K562 (cell line): ENCODE measurements around the gene FEN1.

Source experiments
- ETV6 ChIP-seq, 3 experiments: fragments of 150-350 bp in 1 of 3; sonication (generic) in 1 of 3; formaldehyde crosslinking in 1 of 3; IDR thresholded peaks; 2 replicates each; pipeline versions ENCODE4 v1.6.1 to v1.8.0; 2014 to 2022; ENCODE audit warnings: borderline replicate concordance in 2 of 3, low read depth in 2 of 3, antibody characterized with exemption in 1 of 3, low read length in 1 of 3, mild to moderate bottlenecking in 1 of 3, missing genetic modification reagents in 1 of 3
- HOXB6 ChIP-seq: fragments of 250-450 bp; sonication (Bioruptor Pico); IDR thresholded peaks from 2 replicates; pipeline ENCODE4 v1.5.1; 2022; ENCODE audit warnings: mild to moderate bottlenecking, borderline replicate concordance
- MLX ChIP-seq, 2 experiments: fragments of 450-650 bp in 1 of 2; sonication (generic) in 1 of 2; formaldehyde crosslinking; conservative IDR thresholded peaks; 2 replicates each; pipeline versions ENCODE4 v1.4.0 to v1.8.1; 2020 to 2022; ENCODE audit warnings: mild to moderate bottlenecking in 1 of 2, missing genetic modification reagents in 1 of 2
- MXI1 ChIP-seq: IDR thresholded peaks from 2 replicates; pipeline ENCODE4 v1.6.1; 2011; ENCODE audit warnings: low read depth, mild to moderate bottlenecking, improper control_type of control experiment, low read length
- NEUROD1 ChIP-seq: fragments of 150-350 bp; IDR thresholded peaks from 2 replicates; pipeline ENCODE4 v1.6.1; 2014; ENCODE audit warnings: borderline replicate concordance, low read length, low read depth; ENCODE audit not compliant: partially characterized antibody
- POLR2A ChIP-seq: fragments of 450-650 bp; conservative IDR thresholded peaks from 2 replicates; pipeline ENCODE4 v1.6.1; 2016
- REST ChIP-seq, 2 experiments: fragments of 450-650 bp; formaldehyde crosslinking in 1 of 2; IDR thresholded peaks; 2 replicates each; pipeline versions ENCODE4 v1.4.0 to v1.6.1; 2014 to 2020; ENCODE audit warnings: mild to moderate bottlenecking in 2 of 2, borderline replicate concordance in 1 of 2, low read depth in 1 of 2
- SP2 ChIP-seq: IDR thresholded peaks from 2 replicates; pipeline ENCODE4 v1.6.1; 2011; ENCODE audit warnings: mild to moderate bottlenecking, low read depth, low read length, moderate library complexity; ENCODE audit not compliant: poor library complexity, severe bottlenecking; ENCODE audit errors: extremely low read depth
- ZBTB1 ChIP-seq: sonication (generic); formaldehyde crosslinking; IDR thresholded peaks from 2 replicates; pipeline ENCODE4 v1.8.1; 2023; ENCODE audit warnings: missing genetic modification reagents, low read depth, mild to moderate bottlenecking, borderline replicate concordance
- ZFP30 ChIP-seq: fragments of 250-450 bp; sonication (Bioruptor Pico); IDR thresholded peaks from 2 replicates; pipeline ENCODE4 v1.8.0; 2022; ENCODE audit warnings: moderate library complexity, mild to moderate bottlenecking, inconsistent platforms, borderline replicate concordance
- ZFX ChIP-seq: sonication (generic); formaldehyde crosslinking; IDR thresholded peaks from 2 replicates; pipeline ENCODE4 v1.8.0; 2022; ENCODE audit warnings: mild to moderate bottlenecking, missing genetic modification reagents, moderate library complexity
- ZNF121 ChIP-seq: sonication (generic); formaldehyde crosslinking; conservative IDR thresholded peaks from 2 replicates; pipeline ENCODE4 v1.8.0; 2022; ENCODE audit warnings: missing genetic modification reagents
- ZNF24 ChIP-seq: fragments of 450-650 bp; IDR thresholded peaks from 2 replicates; pipeline ENCODE4 v1.6.1; 2016
- ZNF766 ChIP-seq: fragments of 200-800 bp; sonication (Bioruptor generic); conservative IDR thresholded peaks from 2 replicates; pipeline ENCODE4 v1.6.1; 2016; ENCODE audit warnings: missing genetic modification characterization, missing compliant biosample characterization

- TF ChIP-seq POLR2A: no peak
- no peak for TF ChIP-seq ZFP30
- no peak for TF ChIP-seq MXI1
- TF ChIP-seq ZBTB1 (CRISPR knock-in tag): no peak
- no peak for TF ChIP-seq ETV6 (IDR thresholded peaks at IDR 0.05; ENCODE audit: borderline replicate concordance in 1 of 2, low read depth in 2 of 2, low read length in 1 of 2)
- no peak for TF ChIP-seq ETV6 (CRISPR knock-in tag; IDR thresholded peaks at IDR 0.05; ENCODE audit: borderline replicate concordance)
- no peak for TF ChIP-seq ZFX
- TF ChIP-seq ZNF121 (CRISPR knock-in tag): no peak
- no peak for TF ChIP-seq NEUROD1
- TF ChIP-seq HOXB6 (CRISPR knock-in tag): no peak
- no peak for TF ChIP-seq ZNF24
- TF ChIP-seq ZNF766: no peak
- no peak for TF ChIP-seq MLX (CRISPR knock-in tag; conservative IDR thresholded peaks at IDR 0.05)
- no peak for TF ChIP-seq SP2
- TF ChIP-seq REST (IDR thresholded peaks at IDR 0.05; ENCODE audit: borderline replicate concordance): no peak
- no peak for TF ChIP-seq REST (CRISPR knock-in tag; IDR thresholded peaks at IDR 0.05; ENCODE audit: low read depth)
Measured at GRCh38 chr11:61840371-61840770, 47.7 kb downstream of the FEN1 start.
